ENCODE data around the gene UQCRC2. TPM values are rescaled to one million over a fixed set of nuclear protein-coding genes. Genes with fewer than 3 reads are reported as not detected.
A peak's percentile ranks its signal among the peaks of the same experiment; 100 is the strongest.
"Not testable (repeated sequence)": the region's sequence is repeated elsewhere in the genome, so short reads cannot be mapped to it uniquely, and the experiment has no call there.

The UQCRC2 gene
- total RNA-seq (100 to 1,000 TPM; 516 to 665 (median 637) TPM), polyA plus RNA-seq (321 TPM)
- long read RNA-seq, donor 1, transcript UQCRC2-201 (14 exons, 2,615 nt): major isoform, 990 of 1,025 reads
- long read RNA-seq, donor 1, partial matches to known transcripts: 22 of 1,025 reads
- long read RNA-seq, donor 1, other reads (novel, unspliced or antisense): 11 of 1,025 reads
- long read RNA-seq, donor 2, transcript UQCRC2-201 (14 exons, 2,615 nt): major isoform, 501 of 527 reads
- long read RNA-seq, donor 2, partial matches to known transcripts: 15 of 527 reads
- long read RNA-seq, donor 2, other reads (novel, unspliced or antisense): 8 of 527 reads
- long read RNA-seq, donor 3, transcript UQCRC2-201 (14 exons, 2,615 nt): major isoform, 2,291 of 2,458 reads
- long read RNA-seq, donor 3, partial matches to known transcripts: 100 of 2,458 reads
- long read RNA-seq, donor 3, other reads (novel, unspliced or antisense): 64 of 2,458 reads
- long read RNA-seq, donor 4, transcript UQCRC2-201 (14 exons, 2,615 nt): major isoform, 500 of 517 reads
- long read RNA-seq, donor 4, partial matches to known transcripts: 9 of 517 reads
- long read RNA-seq, donor 4, other reads (novel, unspliced or antisense): 5 of 517 reads

DNA sequence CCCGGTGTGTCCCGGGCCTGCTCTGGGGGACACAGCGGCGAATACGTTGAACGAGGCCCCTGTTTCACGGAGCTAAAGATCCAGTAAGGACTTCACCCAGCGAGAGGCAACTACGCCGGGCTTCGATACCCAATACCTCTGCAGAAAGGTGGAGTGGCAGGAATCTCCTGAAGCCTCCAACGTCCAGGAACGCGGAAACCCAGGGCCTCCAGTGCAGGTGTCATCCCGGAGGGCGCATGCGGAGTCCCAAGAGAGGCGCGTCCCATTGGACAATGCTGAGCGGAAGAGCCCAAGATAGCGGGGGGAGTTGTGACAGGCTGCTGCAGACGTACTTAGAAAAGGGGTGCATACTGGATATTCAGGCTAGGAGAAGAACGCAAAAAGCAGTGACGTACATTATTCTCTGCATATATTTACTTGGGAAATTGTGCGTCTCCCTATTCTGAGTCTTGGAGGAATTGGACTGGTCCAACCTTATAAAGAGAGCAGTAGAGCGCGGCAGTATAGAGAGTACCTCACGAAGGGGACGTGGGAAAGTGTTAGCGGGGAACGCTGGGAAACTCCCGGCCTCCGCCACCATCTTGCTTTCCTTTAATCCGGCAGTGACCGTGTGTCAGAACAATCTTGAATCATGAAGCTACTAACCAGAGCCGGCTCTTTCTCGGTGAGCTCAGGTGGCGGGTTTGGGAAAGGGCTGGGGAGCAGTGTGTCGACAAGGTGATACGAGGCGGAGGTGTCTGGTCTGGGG, at the start of gene UQCRC2:
Gene UQCRC2 (plus strand): TSS at position 569 of the 748 bp plus-strand sequence. CDS start 63 bp downstream, at position 632.
- intact Hi-C loops (cut with DNase I): loop anchor here in 1 of 4 donors (5.0 kb wide), 1 partner anchor 234 kb away; no protein-coding TSS in a partner anchor
- WGBS: under 1% methylated on average over 41 of the region's 41 CpGs
- H3K4me3 ChIP-seq (ENCODE audit: low read length): peak within 1 kb of the TSS; percentile 99
- H3K9me3 ChIP-seq (ENCODE audit: control insufficient read depth, low read length): no peaks in the 10 kb centered on the region
- peak; percentile 89 to 94 (median 93) for DNase-seq
- ATAC-seq: peak; percentile 97
- peak within 1 kb of the TSS; percentile 97 for H3K27ac ChIP-seq (ENCODE audit: low read length)
- H3K4me1 ChIP-seq (ENCODE audit: control insufficient read depth, insufficient read depth, low read length): peaks cover 4% of the 10 kb centered on the region
- no peaks in the 10 kb centered on the region for H3K27me3 ChIP-seq (ENCODE audit: control insufficient read depth, insufficient read depth)

DNA sequence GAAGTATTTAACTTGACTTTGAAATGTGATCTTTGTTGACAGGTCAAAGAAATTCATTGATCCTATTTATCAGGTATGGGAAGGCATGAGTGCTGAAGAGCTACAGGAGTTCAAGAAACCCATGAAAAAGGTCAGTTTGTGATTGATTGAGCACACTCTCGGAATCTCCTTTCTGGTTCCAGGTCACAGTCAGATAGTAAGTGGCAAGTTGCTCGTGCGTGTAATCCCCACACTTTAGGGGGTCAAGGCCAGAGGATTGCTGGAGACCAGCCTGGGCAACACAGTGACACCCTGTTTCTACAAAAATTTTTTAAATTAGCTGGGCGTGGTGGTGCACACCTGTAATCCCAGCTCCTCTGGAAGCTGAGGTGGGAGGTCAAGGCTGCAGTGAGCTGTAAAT, 20.5 kb upstream of the UQCRC2 start:
- H3K27me3 ChIP-seq (ENCODE audit: control insufficient read depth, insufficient read depth); ATAC-seq; intact Hi-C loops (cut with DNase I); H3K9me3 ChIP-seq (ENCODE audit: control insufficient read depth, low read length); H3K4me3 ChIP-seq (ENCODE audit: low read length); DNase-seq; H3K27ac ChIP-seq (ENCODE audit: low read length); H3K4me1 ChIP-seq (ENCODE audit: control insufficient read depth, insufficient read depth, low read length): not testable (repeated sequence)
- WGBS: 75% methylated on average over 4 of the region's 4 CpGs

DNA sequence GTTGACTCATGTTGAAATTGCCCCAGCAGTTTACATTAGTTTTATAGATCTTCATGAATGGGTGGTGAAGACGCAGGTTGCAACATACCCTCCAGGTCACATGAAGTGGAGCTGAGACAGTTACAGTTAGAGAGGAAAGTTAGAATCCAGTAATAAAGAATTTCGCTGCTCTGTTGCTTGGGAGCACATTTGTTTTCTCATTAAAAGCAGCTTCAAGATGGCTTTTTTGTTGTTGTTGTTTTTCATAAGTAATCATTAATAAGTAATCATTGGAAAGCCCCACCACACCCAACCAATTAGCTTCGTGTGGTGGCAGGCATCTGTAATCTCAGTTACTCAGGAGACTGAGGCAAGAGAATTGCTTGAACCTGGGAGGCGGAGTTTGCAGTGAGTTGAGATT, 19.8 kb upstream of the UQCRC2 start:
- WGBS: 79% methylated on average over 4 of the region's 4 CpGs
- H3K9me3 ChIP-seq (ENCODE audit: control insufficient read depth, low read length); H3K27ac ChIP-seq (ENCODE audit: low read length); DNase-seq; H3K4me3 ChIP-seq (ENCODE audit: low read length); H3K4me1 ChIP-seq (ENCODE audit: control insufficient read depth, insufficient read depth, low read length); intact Hi-C loops (cut with DNase I); H3K27me3 ChIP-seq (ENCODE audit: control insufficient read depth, insufficient read depth); ATAC-seq: not testable (repeated sequence)

DNA sequence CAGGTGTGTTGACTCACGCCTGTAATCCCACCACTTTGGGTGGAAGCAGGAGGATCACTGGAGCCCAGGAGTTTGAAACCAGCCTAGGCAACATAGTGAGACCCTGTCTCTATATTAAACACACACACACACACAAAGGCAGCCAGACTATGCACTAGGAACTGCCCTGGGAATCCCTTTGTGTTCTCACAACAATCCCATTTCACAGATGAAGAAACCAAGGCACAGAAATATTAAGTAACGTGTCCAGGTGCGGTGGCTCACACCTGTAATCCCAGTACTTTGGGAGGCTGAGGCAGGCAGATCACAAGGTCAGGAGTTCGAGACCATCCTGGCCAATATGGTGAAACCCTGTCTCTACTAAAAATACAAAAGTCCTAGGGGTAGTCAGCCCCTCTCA, 19.4 kb upstream of the UQCRC2 start:
- H3K4me1 ChIP-seq (ENCODE audit: control insufficient read depth, insufficient read depth, low read length); H3K4me3 ChIP-seq (ENCODE audit: low read length); ATAC-seq; H3K27ac ChIP-seq (ENCODE audit: low read length); intact Hi-C loops (cut with DNase I); H3K9me3 ChIP-seq (ENCODE audit: control insufficient read depth, low read length); DNase-seq; H3K27me3 ChIP-seq (ENCODE audit: control insufficient read depth, insufficient read depth): not testable (repeated sequence)
- WGBS: 85% methylated on average over 4 of the region's 4 CpGs

DNA sequence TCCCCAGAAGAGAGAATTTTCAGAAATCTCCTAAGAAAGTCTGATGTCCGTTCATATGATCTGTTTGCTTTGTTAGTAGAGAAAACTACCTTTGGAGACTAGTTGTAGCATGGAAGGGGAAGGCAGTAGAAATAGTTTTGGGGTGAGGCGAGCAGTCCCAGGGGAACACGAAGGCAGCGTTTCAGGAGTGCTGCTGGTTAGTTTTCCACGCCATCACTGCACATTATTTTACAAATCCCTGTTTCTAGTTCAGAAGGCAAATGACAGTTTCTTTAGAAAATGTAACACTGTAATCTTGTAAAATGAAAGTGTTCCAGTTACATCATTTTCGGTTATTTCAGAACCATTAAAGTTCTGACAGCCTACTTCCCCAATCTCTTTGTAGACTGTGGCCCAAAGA, 16.9 kb upstream of the UQCRC2 start:
- 46% methylated on average over 6 of the region's 6 CpGs for WGBS

GRCh38 chr16:21937336-21937829, 15.8 kb upstream of the UQCRC2 start:
- Histone ChIP-seq H3K27ac (ENCODE audit: low read length) (no peak overlapping the region), H3K9me3 (ENCODE audit: control insufficient read depth, low read length) (no peaks in the 10 kb centered on the region), H3K4me3 (ENCODE audit: low read length) (no peak overlapping the region), H3K27me3 (ENCODE audit: control insufficient read depth, insufficient read depth) (no peaks in the 10 kb centered on the region), H3K4me1 (ENCODE audit: control insufficient read depth, insufficient read depth, low read length) (no peaks in the 10 kb centered on the region)
- DNase-seq: no peak
- intact Hi-C loops (cut with DNase I): no loop called here
- no peak for ATAC-seq

More for the DNA sequence above, 16.9 kb upstream of the UQCRC2 start:
- H3K9me3 ChIP-seq (ENCODE audit: control insufficient read depth, low read length); H3K4me3 ChIP-seq (ENCODE audit: low read length); H3K4me1 ChIP-seq (ENCODE audit: control insufficient read depth, insufficient read depth, low read length); intact Hi-C loops (cut with DNase I); H3K27me3 ChIP-seq (ENCODE audit: control insufficient read depth, insufficient read depth); H3K27ac ChIP-seq (ENCODE audit: low read length): not testable (repeated sequence)
- ATAC-seq (peak; percentile 50 to 51), DNase-seq (peak; percentile 27 to 67 (median 59))

- no peaks in the 10 kb centered on the region for H3K9me3 ChIP-seq (ENCODE audit: control insufficient read depth, low read length)
- 92% methylated on average over 1 of the region's 1 CpG for WGBS
- H3K4me3 ChIP-seq (ENCODE audit: low read length): no peak overlapping the region
- H3K4me1 ChIP-seq (ENCODE audit: control insufficient read depth, insufficient read depth, low read length): no peaks in the 10 kb centered on the region
- ATAC-seq: no peak
- H3K27me3 ChIP-seq (ENCODE audit: control insufficient read depth, insufficient read depth): no peaks in the 10 kb centered on the region
- DNase-seq: no peak
- intact Hi-C loops (cut with DNase I): no loop called here
- H3K27ac ChIP-seq (ENCODE audit: low read length): no peak overlapping the region
These were observed 12.6 kb upstream of the UQCRC2 start for GRCh38 chr16:21940570-21940969.

- Histone ChIP-seq H3K4me1 (ENCODE audit: control insufficient read depth, insufficient read depth, low read length) (no peaks in the 10 kb centered on the region), H3K4me3 (ENCODE audit: low read length) (no peak overlapping the region), H3K27ac (ENCODE audit: low read length) (no peak overlapping the region), H3K9me3 (ENCODE audit: control insufficient read depth, low read length) (no peaks in the 10 kb centered on the region), H3K27me3 (ENCODE audit: control insufficient read depth, insufficient read depth) (no peaks in the 10 kb centered on the region)
- ATAC-seq: no peak
- intact Hi-C loops (cut with DNase I): no loop called here
- DNase-seq: no peak
- WGBS: 89% methylated on average over 4 of the region's 4 CpGs
These were observed 9.6 kb upstream of the UQCRC2 start for GRCh38 chr16:21943571-21943970.

- DNase-seq (no peak), ATAC-seq (no peak)
- Histone ChIP-seq H3K9me3 (ENCODE audit: control insufficient read depth, low read length) (no peaks in the 10 kb centered on the region), H3K27me3 (ENCODE audit: control insufficient read depth, insufficient read depth) (no peaks in the 10 kb centered on the region), H3K4me1 (ENCODE audit: control insufficient read depth, insufficient read depth, low read length) (no peaks in the 10 kb centered on the region), H3K27ac (ENCODE audit: low read length) (no peak overlapping the region), H3K4me3 (ENCODE audit: low read length) (no peak overlapping the region)
- 89% methylated on average over 9 of the region's 9 CpGs for WGBS
- intact Hi-C loops (cut with DNase I): no loop called here
These were observed 6.1 kb upstream of the UQCRC2 start for GRCh38 chr16:21946889-21947635.

GRCh38 chr16:21949713-21950260, 3.4 kb upstream of the UQCRC2 start:
- DNase-seq (no peak), ATAC-seq (no peak)
- no peak overlapping the region for H3K27ac ChIP-seq (ENCODE audit: low read length)
- intact Hi-C loops (cut with DNase I): loop anchor here in 1 of 4 donors (5.0 kb wide), 1 partner anchor 238 kb away; no protein-coding TSS in a partner anchor
- H3K9me3 ChIP-seq (ENCODE audit: control insufficient read depth, low read length): no peaks in the 10 kb centered on the region
- no peaks in the 10 kb centered on the region for H3K27me3 ChIP-seq (ENCODE audit: control insufficient read depth, insufficient read depth)
- no peak overlapping the region for H3K4me3 ChIP-seq (ENCODE audit: low read length)
- peaks cover 4% of the 10 kb centered on the region for H3K4me1 ChIP-seq (ENCODE audit: control insufficient read depth, insufficient read depth, low read length)
- 50% methylated on average over 1 of the region's 1 CpG for WGBS
